MM.1S (cell line): ENCODE results near the gene GFPT2.

Source experiments
- DNase-seq: peaks from one replicate; pipeline ENCODE4 v3.0.0-alpha.2; 2015
- H2AFZ ChIP-seq: fragments of 300-600 bp; sonication (generic); 2 replicates; pipeline ENCODE4 v1.6.0; 2016; ENCODE audit warnings: antibody characterized with exemption, low read length
- H3F3A ChIP-seq: fragments of 300-600 bp; sonication (generic); 2 replicates; pipeline ENCODE4 v1.6.1; 2016; ENCODE audit warnings: mild to moderate bottlenecking, antibody characterized with exemption, low read length, moderate library complexity, mixed read lengths; ENCODE audit not compliant: insufficient read depth
- H3K27ac ChIP-seq: fragments of 300-600 bp; sonication (generic); 2 replicates; pipeline ENCODE4 v1.5.1; 2016; ENCODE audit warnings: mild to moderate bottlenecking, low read length
- H3K27me3 ChIP-seq: fragments of 300-600 bp; sonication (generic); replicated peaks from 2 replicates; pipeline ENCODE4 v1.6.0; 2016; ENCODE audit warnings: low read length; ENCODE audit not compliant: insufficient read depth
- H3K36me3 ChIP-seq: fragments of 300-600 bp; sonication (generic); replicated peaks from 2 replicates; pipeline ENCODE4 v1.6.1; 2016; ENCODE audit warnings: mild to moderate bottlenecking, low read length, mixed read lengths; ENCODE audit not compliant: insufficient read depth
- H3K4me1 ChIP-seq: fragments of 300-600 bp; sonication (generic); 2 replicates; pipeline ENCODE4 v1.6.1; 2016; ENCODE audit warnings: low read length, mixed read lengths
- H3K4me2 ChIP-seq: fragments of 300-600 bp; sonication (generic); 2 replicates; pipeline ENCODE4 v1.6.0; 2016; ENCODE audit warnings: low read depth, low read length
- H3K4me3 ChIP-seq: fragments of 300-600 bp; sonication (generic); 2 replicates; pipeline ENCODE4 v1.5.1; 2016; ENCODE audit warnings: low read length, mixed read lengths
- H3K79me2 ChIP-seq: fragments of 300-600 bp; sonication (generic); 2 replicates; pipeline ENCODE4 v1.6.1; 2016; ENCODE audit warnings: mixed run types, low read length, mixed read lengths
- H3K9ac ChIP-seq: fragments of 300-600 bp; sonication (generic); 2 replicates; pipeline ENCODE4 v1.6.1; 2016; ENCODE audit warnings: low read length, mixed read lengths
- H3K9me2 ChIP-seq: fragments of 300-600 bp; sonication (generic); replicated peaks from 2 replicates; pipeline ENCODE4 v1.6.1; 2016; ENCODE audit warnings: mild to moderate bottlenecking, low read length, mixed read lengths; ENCODE audit not compliant: insufficient read depth
- H3K9me3 ChIP-seq: fragments of 300-600 bp; sonication (generic); replicated peaks from 2 replicates; pipeline ENCODE4 v1.6.1; 2016; ENCODE audit warnings: mild to moderate bottlenecking, low read length, mixed read lengths; ENCODE audit not compliant: insufficient read depth
- H4K20me1 ChIP-seq: fragments of 300-600 bp; sonication (generic); 2 replicates; pipeline ENCODE4 v1.6.1; 2016; ENCODE audit warnings: mild to moderate bottlenecking, low read length, moderate library complexity, mixed read lengths; ENCODE audit not compliant: insufficient read depth
- EZH2 ChIP-seq: fragments of 300-600 bp; sonication (generic); optimal IDR thresholded peaks from 2 replicates; pipeline ENCODE3; 2017; ENCODE audit warnings: low read depth, mild to moderate bottlenecking, antibody characterized with exemption, low read length, mixed read lengths
- EZH2phosphoT487 ChIP-seq: fragments of 300-600 bp; sonication (generic); IDR thresholded peaks from 2 replicates; pipeline ENCODE4 v1.6.1; 2018; ENCODE audit warnings: antibody characterized with exemption, low read length
- TF ChIP-seq, protein P1 (sequence below): fragments of 300-600 bp; sonication (generic); IDR thresholded peaks from 2 replicates; pipeline ENCODE4 v1.5.1; 2016; ENCODE audit warnings: antibody characterized with exemption, low read length, mixed read lengths

Gene GFPT2

DNA sequence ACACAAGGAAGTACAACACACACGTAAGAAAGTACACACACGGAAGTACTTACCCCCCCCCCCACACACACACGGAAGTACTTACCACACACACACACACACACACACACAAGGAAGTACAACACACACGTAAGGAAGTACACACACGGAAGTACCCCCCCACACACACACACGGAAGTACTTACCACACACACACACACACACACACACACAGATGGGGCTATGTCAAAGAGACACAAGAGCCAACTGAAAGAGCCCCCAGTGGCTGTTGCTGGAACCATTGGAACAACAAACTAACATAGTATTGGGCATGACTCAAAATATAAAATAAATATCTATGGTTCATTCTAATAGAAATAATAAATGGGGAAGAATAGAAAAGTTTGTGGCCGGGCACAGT, 56.4 kb downstream of the GFPT2 start:
- Histone ChIP-seq H3K9me3 (no peaks in the 10 kb centered on the region), H4K20me1 (no peaks in the 10 kb centered on the region), H3K36me3 (no peaks in the 10 kb centered on the region), H3K9me2 (no peaks in the 10 kb centered on the region), H3K27ac (no peak overlapping the region), H3K4me3 (no peak overlapping the region), H3K79me2 (no peaks in the 10 kb centered on the region), H3K4me2 (no peak overlapping the region), H3F3A (peaks cover 5% of the 10 kb centered on the region; the same call in 1 of the 2 replicates), H3K27me3 (peaks cover 15% of the 10 kb centered on the region), H3K9ac (no peak overlapping the region), H3K4me1 (peaks cover 5% of the 10 kb centered on the region), H2AFZ (no peak overlapping the region)
- no peak for TF ChIP-seq EZH2
- no peak for DNase-seq

DNA sequence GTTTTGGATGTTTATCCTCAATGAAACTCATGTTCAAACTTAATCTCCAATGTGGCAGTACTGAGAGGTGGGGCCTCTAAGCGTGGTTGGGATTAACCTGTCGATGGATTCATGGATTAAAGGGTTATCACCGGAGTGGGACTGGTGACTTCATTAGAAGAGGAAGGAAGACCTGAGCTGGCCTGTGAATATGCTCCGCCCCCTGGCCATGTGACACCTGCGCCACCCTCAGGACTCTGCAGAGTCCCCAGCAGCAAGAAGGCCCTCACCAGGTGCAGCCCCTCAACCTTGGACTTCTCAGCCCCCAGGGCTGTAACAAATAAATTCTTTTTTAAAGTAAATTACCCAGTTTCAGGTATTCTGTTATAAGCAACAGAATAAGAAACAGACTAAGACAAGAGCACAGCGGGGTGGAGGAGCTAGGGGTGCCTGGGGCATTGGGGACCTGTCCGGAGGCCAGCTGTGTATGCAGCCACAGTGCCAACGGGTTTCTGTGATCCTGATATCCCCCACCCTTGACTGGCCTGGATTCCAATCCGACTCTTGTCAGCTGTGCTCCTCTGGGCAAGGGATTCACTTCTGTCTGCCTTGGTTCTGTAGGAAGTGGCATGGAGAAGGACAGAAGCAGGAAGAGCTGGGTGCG, 58.1 kb downstream of the GFPT2 start:
- Histone ChIP-seq H3F3A (peaks cover 5% of the 10 kb centered on the region; the same call in 1 of the 2 replicates), H3K4me2 (no peak overlapping the region), H2AFZ (no peak overlapping the region), H3K79me2 (peaks cover 13% of the 10 kb centered on the region), H3K9me3 (no peaks in the 10 kb centered on the region), H3K9me2 (no peaks in the 10 kb centered on the region), H3K4me1 (peaks cover 9% of the 10 kb centered on the region), H3K27me3 (no peaks in the 10 kb centered on the region), H3K4me3 (no peak overlapping the region), H3K27ac (no peak overlapping the region), H3K36me3 (no peaks in the 10 kb centered on the region), H4K20me1 (no peaks in the 10 kb centered on the region), H3K9ac (no peak overlapping the region)
- DNase-seq: no peak
- TF ChIP-seq EZH2phosphoT487 (no peak), EZH2 (no peak)
- TF ChIP-seq, protein P1, sequence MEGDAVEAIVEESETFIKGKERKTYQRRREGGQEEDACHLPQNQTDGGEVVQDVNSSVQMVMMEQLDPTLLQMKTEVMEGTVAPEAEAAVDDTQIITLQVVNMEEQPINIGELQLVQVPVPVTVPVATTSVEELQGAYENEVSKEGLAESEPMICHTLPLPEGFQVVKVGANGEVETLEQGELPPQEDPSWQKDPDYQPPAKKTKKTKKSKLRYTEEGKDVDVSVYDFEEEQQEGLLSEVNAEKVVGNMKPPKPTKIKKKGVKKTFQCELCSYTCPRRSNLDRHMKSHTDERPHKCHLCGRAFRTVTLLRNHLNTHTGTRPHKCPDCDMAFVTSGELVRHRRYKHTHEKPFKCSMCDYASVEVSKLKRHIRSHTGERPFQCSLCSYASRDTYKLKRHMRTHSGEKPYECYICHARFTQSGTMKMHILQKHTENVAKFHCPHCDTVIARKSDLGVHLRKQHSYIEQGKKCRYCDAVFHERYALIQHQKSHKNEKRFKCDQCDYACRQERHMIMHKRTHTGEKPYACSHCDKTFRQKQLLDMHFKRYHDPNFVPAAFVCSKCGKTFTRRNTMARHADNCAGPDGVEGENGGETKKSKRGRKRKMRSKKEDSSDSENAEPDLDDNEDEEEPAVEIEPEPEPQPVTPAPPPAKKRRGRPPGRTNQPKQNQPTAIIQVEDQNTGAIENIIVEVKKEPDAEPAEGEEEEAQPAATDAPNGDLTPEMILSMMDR: no peak

DNA sequence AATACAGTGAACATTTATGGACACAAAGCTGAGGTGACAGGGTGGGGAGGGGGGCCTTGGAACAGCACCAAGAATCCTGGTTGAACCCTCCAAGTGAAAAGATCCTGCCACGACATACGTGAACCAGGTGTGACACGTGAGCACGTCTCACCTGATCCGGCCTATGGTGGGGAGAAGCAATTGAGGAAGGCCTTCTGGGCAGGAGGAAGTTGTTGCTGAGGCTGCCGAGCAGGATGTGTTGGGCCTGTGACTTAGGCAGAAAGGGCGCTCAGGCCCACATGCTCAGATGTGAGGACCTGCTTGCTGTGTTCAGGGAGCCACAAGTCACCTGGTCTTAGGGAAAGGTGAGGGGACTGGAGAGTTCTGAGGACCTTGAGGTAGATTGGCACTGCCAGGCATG, 58.7 kb downstream of the GFPT2 start:
- peaks cover 9% of the 10 kb centered on the region for H3K4me1 ChIP-seq

More for the DNA sequence above, 58.7 kb downstream of the GFPT2 start:
- no peaks in the 10 kb centered on the region for H4K20me1 ChIP-seq
- no peak overlapping the region for H3K27ac ChIP-seq
- peaks cover 5% of the 10 kb centered on the region; the same call in 1 of the 2 replicates for H3F3A ChIP-seq
- H3K4me3 ChIP-seq: no peak overlapping the region
- H3K9me2 ChIP-seq: no peaks in the 10 kb centered on the region
- H3K79me2 ChIP-seq: peaks cover 19% of the 10 kb centered on the region
- H2AFZ ChIP-seq: no peak overlapping the region
- no peaks in the 10 kb centered on the region for H3K36me3 ChIP-seq
- no peaks in the 10 kb centered on the region for H3K27me3 ChIP-seq
- DNase-seq: no peak
- no peak overlapping the region for H3K4me2 ChIP-seq
- no peaks in the 10 kb centered on the region for H3K9me3 ChIP-seq
- TF ChIP-seq, protein P1: no peak
- no peak for TF ChIP-seq EZH2
- no peak for TF ChIP-seq EZH2phosphoT487
- H3K9ac ChIP-seq: no peak overlapping the region
